ENCODE measurements around the gene SPINK4.

SPINK4 gene

DNA sequence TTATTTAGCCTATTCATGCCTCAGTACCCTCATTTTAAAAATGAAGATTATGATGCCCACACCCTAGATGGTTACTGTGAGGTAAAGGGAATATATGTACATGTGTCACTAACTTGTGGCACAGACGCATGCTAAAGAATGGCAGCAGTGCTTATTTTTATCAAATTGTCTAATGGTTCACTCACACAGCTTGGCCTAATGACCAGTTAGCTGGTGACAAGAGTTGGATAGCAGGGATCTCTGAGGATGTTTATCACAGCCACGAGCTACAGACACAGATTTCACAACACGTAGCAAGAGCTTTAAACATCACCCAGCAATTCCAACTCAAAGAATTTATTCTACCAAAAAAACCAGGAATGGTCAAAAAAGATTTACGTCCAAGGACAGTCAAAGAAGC is 17.3 kb downstream of the SPINK4 start:
- no peak for DNase-seq (ENCODE audit: low read depth, low spot score)

DNA sequence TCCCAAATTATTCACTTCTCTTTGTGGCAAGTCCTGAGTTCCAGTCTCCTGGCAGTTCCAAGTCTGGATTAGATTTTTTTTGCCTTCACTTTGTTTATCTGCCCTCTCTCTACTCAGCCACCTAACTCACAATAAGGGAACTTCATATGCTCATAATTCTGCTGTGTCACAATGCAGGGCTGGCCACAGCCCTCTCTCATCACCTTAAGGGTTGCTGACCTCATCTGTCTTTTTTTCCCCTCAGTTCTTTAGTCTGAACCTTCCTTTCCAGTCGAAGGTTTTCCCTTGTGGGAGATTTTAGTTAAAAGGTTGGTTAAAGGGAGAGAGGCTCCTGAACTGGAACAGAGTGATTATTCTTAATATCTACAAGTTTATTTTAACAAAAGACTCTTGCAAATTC is 20.4 kb downstream of the SPINK4 start:
- DNase-seq (ENCODE audit: low read depth, low spot score) = no peak

DNA sequence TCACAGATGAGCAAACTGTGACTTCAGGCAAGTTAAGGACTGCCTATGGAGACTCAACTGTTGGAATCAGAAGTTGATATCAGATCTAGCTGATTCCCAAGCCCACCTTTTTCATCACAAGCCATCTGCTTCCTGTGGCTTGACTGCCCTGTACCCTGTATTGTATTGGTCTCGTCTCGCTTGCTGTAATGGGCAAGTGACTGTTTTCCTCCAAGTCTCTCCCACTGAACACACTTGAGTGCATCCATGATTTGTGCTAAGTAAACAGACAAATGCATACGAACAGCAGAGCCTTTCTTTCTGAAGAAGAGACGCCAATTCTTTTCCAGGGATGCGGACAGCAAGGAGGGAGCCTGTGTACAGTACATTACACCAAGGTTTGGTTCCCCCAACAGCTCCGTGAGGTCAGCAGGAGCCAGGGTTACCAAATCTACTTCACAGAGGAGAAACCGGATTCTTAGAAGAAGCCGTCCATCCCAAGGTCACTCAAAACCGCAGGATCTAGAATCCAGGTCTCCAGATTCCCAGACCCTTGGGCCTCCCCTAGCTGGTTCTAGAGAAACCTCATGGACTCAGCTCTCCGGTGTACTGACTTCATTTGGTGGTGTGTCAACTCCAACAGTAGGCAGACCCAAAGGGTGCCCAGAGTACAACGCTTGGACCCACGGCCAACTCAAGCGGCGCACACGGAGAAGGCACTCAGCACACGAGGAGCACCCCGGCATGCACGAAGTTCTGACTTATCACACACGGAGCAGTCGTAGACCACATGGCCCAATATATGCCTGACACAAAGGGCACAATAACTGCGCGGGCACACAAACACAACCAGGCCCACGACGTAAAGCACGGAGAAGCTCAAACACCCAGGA is 23.4 kb downstream of the SPINK4 start:
- no peak for DNase-seq (ENCODE audit: low read depth, low spot score)

DNA sequence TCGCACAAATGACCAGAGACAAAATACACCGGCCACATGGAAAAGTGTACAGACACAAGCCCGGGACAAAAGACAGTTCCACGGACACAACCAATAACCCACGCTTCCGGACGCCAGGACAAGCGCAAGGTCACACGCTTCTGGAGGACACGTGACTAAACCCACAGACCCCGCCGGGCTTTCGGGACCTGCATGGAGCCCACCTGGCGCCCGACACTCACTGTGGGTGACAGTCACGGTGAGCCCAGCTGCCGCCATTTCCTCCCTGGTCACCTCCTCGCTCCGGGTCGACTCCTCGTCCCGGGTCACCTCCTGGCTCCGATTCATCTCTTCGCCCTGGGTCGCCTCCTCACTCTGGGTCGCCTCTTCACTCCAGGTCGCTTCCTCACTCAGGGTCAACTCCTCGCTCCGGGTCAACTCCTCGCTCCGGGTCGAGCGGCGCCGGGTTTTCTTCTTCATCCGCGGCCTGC is 24.1 kb downstream of the SPINK4 start:
- no peak for DNase-seq (ENCODE audit: low read depth, low spot score)

DNA sequence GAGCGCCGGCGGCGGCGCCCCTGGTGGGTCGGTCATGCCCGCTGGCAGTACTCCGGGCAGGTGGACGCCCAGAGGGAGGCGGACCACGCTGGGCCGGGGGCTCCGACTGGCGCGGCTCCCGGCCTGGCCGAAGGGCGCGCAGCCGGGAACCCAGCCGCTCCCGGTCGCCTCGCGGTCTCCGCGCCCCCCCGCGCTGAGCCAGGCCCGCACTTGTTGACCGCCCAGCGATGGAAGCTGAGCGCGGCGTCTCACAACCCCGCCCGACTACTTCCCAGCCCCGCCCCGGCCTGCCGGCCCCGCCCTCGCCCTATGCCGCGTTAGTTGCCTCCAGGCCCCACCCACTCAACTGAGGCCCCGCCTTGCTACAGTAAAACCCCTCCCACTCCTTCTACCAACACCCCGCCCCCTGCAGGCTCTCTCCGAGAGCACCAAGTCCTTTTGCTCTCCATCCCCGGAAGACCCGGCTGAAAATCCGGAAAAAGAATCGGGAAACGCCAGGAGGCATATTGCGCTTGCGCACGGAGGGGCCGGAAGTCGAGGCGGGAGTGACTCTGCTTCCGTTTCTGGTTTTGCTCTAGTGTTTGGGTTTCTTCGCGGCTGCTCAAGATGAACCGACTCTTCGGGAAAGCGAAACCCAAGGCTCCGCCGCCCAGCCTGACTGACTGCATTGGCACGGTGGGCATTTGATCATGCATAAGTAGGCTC is 24.7 kb downstream of the SPINK4 start, which contains the start of the genes BAG1 and CHMP5:
TSS of gene BAG1 (minus strand) at position 236 of the 705 bp plus-strand sequence.
TSS of gene CHMP5 (plus strand) at position 577 of the 705 bp plus-strand sequence. CDS start at position 607, 30 bp downstream.
- DNase-seq (ENCODE audit: low read depth, low spot score) = peak; percentile 97

DNA sequence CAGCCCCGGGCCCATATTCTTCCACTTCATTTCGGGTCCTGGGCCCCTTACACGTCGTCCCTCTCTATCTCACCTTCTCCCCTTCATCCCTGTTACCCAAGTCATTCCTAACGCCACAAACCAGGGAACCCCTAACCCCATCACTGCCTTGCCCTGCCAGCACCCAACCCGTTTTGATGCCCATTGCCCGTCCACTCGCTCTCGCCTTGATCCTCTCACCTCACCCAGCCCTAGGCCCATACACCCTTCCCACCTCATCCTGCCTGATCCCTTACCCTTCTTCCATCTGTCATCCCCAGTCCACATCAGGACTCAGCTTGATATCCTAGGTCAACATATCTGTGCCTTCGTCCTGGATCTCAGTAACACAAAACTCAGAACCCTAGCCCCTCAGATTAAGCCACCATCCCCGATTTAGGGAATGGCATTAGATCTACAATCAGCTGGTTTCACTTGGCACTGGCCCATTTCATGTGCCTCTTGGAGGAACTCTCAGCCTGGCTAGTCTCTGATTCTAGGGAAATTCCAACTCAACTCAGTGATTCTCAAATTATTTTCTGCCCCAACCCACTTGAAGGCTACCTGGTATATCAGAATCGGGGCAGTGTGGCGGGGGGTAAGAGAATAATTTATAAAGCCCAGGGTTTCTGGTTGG is 25.4 kb downstream of the SPINK4 start:
- no peak for DNase-seq (ENCODE audit: low read depth, low spot score)

DNA sequence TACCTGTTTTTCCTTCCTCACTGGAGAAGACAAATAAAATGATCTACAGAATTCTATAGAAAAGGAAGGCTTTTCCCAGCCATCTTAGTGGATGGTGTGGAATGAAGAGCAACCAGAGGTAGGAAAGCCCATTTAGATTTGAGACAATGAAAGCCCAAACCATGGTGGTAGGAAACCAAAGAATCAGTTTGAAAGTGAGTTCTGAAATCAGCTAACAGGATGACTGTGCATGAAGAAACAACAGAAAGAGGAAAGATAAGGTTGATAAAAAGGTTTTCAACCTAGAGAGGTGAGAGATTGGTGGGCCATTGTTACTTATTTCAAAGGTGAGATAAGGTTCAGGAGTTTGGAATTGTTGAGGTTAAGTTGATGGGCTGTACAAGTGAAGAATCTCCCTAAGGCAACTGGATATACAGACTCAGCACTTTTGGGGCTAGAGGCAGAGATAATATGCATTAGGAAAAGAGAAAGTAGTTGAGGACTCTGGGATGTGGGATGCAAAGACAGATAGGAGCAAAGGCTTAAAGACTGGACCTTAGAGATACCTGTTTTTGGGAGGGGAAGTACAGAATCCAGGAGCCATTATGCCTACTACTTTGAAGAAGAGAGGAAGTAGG is 27.3 kb downstream of the SPINK4 start:
- no peak for DNase-seq (ENCODE audit: low read depth, low spot score)

DNA sequence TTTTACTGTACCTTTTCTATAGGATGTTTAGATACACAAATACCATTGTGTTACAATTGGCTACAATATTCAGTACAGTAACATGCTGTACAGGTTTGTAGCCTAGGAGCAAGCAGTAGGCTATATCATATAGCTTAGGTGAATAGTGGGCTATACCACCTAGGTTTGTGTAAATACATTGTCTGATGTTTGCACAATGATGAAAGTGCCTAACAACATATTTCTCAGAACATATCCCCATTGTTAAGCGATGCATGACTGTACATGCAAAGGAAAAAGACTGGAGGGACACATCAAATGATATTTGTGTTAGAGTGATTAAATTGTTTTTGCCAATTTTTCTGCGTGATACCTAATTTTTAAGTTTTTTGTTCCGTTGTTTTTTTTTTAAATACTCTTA is 30.2 kb downstream of the SPINK4 start:
- no peak for DNase-seq (ENCODE audit: low read depth, low spot score)

DNA sequence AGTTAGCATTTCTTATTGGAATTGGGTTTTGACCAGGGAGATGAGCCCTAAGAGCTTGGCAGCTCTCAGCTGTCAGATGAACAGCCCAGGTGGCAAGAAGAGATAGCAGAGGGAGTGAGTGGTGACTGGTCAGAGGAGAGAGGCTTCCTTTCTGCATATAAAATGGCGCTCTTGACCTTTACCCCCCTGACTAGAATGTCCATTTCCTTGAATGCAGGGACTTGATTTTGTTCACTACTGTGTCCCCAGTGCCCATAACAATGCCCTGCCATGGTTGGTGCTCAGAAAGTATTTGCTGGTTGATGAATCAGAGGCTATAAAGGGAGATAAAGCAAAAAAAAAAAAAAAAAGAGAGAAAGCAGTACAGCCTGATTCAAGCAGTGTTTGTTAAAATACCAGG is 32.1 kb downstream of the SPINK4 start:
- no peak for DNase-seq (ENCODE audit: low read depth, low spot score)

DNA sequence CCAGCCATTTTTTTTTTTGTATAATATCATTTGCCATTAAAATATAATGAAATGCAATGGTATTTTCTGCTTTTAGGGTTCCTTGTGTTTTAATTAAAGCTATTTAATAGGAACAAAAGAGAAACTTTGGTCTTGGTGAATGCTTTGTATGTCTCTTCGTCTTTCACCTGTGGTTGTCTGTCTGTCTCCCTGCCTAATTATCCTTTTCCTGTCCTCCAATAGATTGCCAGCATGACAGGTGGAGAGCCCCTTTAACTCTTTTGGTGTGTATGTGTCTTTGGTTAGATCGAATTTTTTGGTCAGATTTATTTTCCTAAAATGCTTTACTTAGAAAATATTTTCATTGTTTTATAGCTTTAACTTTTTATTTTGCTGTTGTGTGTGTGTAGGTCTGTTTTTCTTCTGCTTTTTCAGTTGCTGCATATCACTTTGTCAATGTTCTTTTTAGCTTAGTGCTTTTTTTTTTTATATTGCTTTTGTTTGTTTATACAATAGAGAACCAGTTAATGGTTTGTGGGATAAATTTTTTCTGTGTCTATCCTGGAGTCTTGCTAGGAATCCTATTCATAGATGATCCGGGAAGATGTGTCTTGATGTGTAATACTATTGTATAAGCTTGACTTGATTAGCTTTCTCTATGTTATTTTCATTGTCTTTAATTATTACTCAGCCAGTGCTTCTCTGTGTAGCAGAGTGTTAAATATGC is 33.5 kb downstream of the SPINK4 start:
- DNase-seq (ENCODE audit: low read depth, low spot score) = no peak

DNA sequence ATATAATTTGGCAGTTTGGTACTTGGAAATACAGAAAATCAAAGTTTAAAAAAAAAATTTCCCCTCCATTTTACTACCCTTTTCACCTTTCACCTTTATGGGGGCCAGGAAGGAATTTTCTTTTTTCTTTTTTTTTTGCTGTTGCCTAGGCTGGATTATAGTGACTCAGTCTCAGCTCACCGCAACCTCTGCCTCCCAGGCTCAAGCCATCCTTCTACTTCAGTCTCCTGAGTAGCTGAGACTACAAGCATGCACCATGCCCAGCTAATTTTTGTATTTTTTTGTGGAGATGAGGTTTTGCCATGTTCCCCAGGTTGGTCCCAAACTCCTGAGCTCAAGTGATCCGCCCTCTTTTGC is 34.0 kb downstream of the SPINK4 start:
- DNase-seq (ENCODE audit: low read depth, low spot score) = no peak

DNA sequence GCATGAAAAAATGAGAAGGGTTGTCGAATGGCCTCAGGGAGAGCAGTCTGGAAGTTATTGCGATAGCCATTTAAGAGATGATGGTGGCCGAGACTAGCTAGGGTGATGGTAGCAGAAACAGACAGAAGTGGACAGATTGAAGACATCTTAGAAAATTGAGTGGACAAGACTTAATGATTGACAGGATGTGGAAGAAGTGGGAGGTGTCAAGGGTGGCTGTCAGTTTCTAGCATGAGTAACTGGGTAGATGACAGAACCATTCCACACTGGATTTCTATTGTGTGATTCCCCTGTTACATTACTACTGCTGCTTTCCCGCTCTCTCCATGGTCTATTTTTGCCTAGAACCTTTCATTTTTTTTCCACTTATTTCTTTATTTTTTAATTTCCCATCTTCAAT is 37.5 kb downstream of the SPINK4 start:
- DNase-seq (ENCODE audit: low read depth, low spot score) = no peak

DNA sequence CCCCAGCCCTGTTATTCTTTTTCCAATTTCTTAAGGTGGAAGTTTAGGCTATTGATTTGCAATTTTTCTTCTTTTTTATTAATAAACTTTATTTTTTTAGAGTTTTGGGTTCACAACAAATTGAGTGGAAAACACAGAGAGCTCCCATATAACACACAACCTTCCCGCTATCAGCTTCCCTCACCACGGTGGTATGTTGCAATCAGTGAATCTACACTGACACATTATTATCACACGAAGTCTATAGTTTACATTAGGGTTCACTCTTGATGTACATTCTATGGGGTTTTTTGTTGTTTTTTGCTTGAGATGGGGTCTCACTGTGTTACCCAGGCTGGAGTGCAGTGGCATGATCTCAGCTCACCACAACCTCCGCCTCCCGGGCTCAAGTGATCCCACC is 45.5 kb downstream of the SPINK4 start:
- DNase-seq (ENCODE audit: low read depth, low spot score) = no peak

DNA sequence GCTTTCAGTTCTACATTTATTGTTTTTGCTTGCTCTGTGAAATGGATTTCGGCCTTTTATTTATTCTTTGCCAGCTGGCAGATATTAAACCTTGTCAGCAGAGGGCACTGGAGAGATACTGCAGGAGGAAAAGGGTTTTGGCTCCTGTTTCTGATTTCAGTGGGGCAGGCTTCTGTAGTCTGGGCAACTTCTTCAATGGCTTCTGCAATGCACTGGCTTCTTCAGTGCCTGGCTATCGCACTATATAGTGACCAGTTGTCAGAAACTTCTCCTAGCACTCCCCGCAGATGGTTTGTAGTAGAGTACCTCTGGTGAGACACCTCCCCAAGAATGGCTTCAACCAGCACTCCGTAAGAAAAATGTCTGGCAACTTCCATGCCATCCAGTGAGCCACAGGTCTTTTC is 47.1 kb downstream of the SPINK4 start:
- DNase-seq (ENCODE audit: low read depth, low spot score) = no peak

DNA sequence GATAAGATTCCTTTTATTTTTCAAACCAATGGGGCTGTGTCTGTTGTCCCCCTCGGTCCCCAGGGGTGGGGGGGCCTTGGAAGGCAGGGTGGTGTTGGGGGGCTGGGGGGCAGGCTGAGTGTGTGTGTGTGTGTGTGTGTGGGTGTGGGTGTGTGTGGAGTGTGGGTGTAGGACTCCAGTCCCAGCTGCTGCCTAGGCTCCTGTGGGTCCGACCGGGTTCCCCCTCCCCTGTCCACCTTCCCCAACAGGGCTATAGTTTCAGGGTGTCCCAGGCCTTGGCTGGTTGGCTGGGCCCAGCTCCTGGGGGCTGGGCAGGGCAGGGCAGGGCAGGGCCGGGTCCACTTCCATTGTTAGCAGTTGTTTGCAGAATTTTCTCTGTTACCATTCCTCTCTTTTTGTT is 48.3 kb downstream of the SPINK4 start:
- no peak for DNase-seq (ENCODE audit: low read depth, low spot score)

DNA sequence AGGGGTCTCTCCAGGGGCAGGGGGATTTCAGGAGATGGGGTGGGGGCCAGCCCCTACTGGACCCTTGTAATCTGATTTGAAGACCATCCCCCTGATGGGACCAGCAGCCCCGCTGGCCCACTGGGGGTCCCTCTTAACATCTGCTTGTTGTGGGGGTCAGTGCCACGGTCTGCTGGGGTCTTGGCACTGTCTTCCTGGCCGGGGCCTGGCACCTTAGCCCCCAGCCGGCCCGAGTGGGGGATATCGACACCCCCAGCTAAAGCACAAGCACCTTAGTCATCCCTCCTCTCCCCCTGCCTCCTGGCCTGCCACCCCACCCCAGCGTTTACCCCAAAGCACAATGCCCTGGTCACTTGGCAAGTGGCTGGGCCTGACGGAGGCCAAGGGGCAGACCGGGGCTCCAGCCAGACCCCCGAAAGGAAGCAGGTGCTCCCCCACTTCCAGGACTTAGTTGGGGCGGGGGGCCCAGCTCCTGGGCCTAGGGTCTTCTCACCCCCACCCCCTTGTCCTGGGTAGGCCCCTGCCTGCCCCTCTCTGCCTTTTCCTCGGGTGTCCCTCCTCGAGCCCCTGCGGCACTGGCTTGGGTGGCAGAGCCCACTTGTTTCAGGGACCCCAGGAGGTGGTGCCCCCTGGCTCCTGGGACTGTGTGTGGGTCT is 49.0 kb downstream of the SPINK4 start:
- DNase-seq (ENCODE audit: low read depth, low spot score) = no peak

DNA sequence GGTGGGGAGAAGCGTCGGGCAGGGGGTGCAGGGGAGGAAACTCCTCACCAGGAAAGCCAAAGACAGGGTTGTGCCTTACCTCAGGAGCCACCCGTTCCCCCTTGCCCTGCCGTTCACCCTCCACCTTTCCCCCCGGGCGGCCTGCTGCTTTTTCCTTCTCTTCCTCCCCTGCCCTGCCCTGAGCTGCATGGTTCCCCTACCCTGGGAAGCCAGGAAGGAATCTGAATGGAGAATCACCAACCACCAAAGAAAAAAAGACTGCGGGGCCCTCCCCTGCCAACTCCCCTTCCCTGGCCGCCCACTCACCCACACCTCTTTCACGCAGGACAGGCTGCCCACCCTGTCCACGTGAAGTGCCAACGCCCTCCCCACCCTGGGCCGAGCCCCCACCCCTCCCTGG is 49.5 kb downstream of the SPINK4 start:
- DNase-seq (ENCODE audit: low read depth, low spot score) = no peak

DNA sequence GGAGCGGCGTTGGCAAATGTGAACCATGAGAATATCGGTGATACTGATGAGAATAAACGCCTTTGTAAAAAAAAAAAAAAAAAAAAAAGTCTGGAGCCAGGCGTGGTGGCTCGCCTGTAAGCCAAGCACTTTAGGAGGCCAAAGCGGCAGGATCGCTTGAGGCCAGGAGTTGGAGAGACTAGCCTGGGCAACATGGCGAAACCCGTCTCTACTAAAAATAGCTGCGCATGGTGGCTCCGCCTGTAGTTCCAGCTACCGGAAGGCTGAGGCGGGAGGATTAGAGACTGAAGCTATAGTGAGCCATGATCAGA is 49.9 kb downstream of the SPINK4 start:
- DNase-seq (ENCODE audit: low read depth, low spot score) = no peak

DNA sequence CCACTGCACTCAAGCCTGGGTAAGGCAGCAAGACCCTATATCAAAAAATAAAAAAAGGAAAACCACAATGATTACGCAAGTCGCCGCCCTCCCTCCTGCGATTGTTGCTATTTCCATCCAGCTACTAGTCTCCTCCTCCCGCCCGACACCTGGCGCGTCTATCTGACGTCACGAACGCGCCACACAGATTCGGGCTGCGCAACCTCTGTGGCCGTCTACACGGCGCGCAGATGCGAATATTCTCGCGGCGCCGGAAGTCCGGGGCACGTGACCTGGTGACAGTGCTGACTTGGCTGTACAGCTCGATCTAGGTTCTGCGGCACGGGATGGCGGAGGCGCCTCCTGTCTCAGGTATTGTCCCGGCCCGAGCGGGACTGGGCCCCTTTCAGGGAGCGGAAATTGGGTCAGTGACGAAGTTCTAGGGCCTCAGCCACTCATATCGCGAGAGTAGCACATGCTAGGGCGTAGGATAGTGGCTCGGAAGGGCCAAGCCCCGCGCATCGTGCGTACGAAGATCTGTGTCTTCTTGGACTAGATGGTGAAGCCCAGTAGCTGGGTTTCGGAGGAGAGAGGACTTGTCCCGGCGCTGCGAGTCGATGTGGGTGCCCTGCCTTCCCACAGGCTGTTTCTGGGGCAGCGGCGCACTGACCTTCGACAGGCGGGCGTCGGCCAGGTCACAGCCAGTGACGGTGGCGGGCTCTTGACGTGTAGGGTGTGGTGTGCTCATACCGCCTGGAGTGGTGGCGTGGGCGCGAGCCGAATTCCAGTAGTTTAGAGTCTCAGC is 50.5 kb downstream of the SPINK4 start, which contains the start of gene NFX1:
TSS of gene NFX1 (plus strand) at position 270 of the 784 bp plus-strand sequence. CDS start at position 327, 57 bp downstream.
- DNase-seq (ENCODE audit: low read depth, low spot score) = peak; percentile 96

DNA sequence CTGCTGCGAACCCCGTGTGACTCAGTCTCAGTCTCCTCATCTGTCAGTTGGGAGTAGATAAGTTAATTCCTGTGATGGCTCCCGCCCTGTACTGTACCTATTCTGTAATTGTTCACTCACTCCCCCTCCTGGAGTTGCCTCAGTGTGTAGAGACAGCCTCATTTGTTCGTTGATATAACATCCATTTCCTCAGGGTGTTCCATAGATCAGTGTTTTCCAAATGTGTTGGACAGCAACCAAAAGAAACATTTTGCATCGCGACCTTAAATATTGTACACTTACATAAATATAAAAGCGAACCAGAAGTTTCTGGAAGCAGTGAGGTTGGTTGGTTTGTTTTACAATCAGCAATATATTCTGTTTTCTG is 51.0 kb downstream of the SPINK4 start:
- DNase-seq (ENCODE audit: low read depth, low spot score) = no peak

All from brain pericyte (primary cell).